SK-N-SH treated with all-trans-retinoic acid at 6 μM for 48 hours (cell line): ENCODE data around the gene AIRE.

Experiments used
- CSRNP3 ChIP-seq: fragments of 250-450 bp; sonication (Bioruptor Pico); IDR thresholded peaks from 2 replicates; pipeline ENCODE4 v1.5.1; 2021; ENCODE audit warnings: mild to moderate bottlenecking, moderate library complexity
- PATZ1 ChIP-seq: fragments of 250-450 bp; sonication (Bioruptor Pico); IDR thresholded peaks from 2 replicates; pipeline ENCODE4 v1.8.0; 2020; ENCODE audit warnings: mild to moderate bottlenecking, moderate library complexity, borderline replicate concordance
- PPARA ChIP-seq: fragments of 250-450 bp; sonication (Bioruptor Pico); IDR thresholded peaks from 2 replicates; pipeline ENCODE4 v1.5.0; 2020; ENCODE audit warnings: mild to moderate bottlenecking, borderline replicate concordance
- RARB ChIP-seq: fragments of 250-450 bp; sonication (Bioruptor Pico); IDR thresholded peaks from 2 replicates; pipeline ENCODE4 v1.8.0; 2021; ENCODE audit warnings: mild to moderate bottlenecking, moderate library complexity
- TCF4 ChIP-seq: fragments of 250-450 bp; sonication (Bioruptor Pico); IDR thresholded peaks from 2 replicates; pipeline ENCODE4 v1.8.0; 2021; ENCODE audit warnings: mild to moderate bottlenecking, moderate library complexity, borderline replicate concordance

GRCh38 chr21:44288251-44289110 lies 2.8 kb downstream of the AIRE start:
- TF ChIP-seq CSRNP3 (CRISPR knock-in tag) (no peak), TCF4 (CRISPR knock-in tag) (no peak), RARB (CRISPR knock-in tag) (no peak), PPARA (CRISPR knock-in tag) (no peak), PATZ1 (no peak)
